Activated T-cell treated with anti-CD3 and anti-CD28 coated beads, Interleukin-2, amount 50 U/mL, for 1 hour (primary cell): Measurements from ENCODE around the gene BRAT1.
"Not testable (repeated sequence)": the region's sequence is repeated elsewhere in the genome, so short reads cannot be mapped to it uniquely, and the experiment has no call there.

Experiments used
- DNase-seq: peaks from one replicate; pipeline ENCODE4 v3.0.0-alpha.2; 2020

The BRAT1 gene

DNA sequence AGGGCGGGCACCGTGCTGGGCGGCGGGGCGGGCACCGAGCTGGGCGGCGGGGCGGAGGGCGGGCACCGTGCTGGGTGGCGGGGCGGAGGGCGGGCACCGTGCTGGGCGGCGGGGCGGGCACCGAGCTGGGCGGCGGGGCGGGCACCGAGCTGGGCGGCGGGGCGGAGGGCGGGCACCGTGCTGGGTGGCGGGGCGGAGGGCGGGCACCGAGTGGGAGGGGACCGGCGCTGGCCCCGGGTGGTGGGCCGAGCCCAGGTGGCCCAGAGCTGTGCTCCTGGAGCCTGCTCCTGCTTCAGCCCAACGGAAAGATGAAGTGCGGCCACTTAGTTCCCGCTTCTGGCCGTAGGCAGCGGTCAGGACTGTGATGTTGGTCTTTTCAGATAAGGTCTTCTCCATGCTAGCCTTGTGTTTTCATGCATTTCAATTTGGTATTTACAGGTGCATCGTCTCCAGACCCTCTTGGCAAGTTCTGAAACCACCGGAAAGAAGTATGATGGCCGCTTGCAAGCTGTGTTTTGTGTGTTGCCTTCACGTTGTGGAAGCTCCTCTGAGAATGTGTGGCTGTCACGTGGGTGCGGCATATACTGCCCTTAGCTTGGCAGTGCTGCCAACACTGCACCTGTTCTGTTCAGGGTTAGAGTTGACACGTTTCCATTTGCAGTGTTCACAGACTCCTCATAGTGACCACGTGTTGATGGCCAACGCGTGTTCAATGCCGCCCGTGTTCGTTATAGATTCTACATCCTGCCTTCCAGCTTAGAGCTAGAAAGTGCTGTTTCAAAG lies 28.7 kb upstream of the BRAT1 start:
- no peak for DNase-seq

DNA sequence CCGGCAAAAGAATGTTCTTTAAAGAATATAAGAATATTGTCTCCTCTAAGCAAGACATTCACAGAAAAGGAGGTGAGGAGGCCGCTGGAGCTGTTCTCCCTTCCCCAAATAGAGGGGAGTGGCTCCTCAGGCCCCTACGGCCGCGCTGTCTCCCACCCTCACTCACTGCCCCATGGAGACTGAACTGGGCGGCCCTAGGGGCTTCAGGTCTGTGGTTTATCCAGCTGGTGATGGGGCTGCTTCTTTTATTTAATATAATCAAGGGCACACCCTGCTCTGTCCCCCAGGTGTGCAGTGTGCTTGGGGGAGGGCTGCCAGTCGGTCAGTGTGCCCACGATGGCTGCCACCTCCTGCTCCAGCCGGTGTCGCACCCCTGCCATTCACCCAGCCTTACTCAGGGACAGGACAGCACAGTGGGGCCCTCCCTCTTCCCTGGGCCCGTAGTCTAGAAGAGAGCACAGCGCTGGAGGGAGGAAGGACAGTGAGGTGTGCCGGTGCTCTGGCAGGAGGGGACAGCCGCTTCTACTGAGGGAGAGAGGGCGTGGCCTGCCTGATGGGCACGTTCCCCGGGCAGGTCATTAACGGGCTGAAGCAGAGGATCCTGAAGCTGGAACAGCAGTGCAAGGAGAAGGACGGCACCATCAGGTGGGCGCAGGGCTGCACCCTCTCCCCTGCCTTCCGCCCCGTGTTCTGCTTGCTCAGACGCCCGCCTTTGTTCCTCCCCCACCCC lies 26.8 kb upstream of the BRAT1 start:
- DNase-seq = no peak

- no peak for DNase-seq
Measured at GRCh38 chr7:2580636-2581035, 25.3 kb upstream of the BRAT1 start.

GRCh38 chr7:2577914-2578680 lies 22.8 kb upstream of the BRAT1 start:
- no peak for DNase-seq

GRCh38 chr7:2576742-2577491 lies 21.6 kb upstream of the BRAT1 start:
- DNase-seq = no peak

DNA sequence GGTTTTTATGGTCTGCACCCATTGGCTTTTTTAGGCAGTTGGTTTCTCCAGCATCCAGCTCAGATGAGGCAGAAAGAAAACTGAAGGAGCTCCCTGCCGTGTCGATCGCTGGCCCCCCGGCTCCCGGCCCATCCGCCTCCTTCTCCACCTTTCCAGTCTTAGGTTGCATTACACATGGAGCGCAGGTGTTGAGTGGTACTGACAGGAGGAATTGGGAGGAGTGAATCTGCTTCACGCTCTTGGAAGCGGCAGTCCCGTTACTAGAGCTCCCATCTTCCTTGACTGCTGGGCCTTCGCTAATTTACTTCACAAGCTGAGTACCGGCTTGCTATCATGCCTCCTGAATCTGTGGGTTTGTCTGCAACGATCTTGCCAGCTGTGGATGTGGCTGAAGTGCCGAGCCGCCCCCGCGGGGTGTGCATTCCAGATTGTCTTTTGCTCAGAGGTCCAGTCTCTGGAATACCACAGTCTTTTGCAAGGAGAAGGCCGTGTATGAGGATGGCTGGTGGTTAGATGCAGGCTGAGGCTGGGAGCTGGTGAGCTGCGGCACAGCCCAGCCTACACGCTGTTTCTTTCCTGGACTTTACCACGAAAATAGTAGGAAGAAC lies 20.5 kb upstream of the BRAT1 start:
- no peak for DNase-seq

DNA sequence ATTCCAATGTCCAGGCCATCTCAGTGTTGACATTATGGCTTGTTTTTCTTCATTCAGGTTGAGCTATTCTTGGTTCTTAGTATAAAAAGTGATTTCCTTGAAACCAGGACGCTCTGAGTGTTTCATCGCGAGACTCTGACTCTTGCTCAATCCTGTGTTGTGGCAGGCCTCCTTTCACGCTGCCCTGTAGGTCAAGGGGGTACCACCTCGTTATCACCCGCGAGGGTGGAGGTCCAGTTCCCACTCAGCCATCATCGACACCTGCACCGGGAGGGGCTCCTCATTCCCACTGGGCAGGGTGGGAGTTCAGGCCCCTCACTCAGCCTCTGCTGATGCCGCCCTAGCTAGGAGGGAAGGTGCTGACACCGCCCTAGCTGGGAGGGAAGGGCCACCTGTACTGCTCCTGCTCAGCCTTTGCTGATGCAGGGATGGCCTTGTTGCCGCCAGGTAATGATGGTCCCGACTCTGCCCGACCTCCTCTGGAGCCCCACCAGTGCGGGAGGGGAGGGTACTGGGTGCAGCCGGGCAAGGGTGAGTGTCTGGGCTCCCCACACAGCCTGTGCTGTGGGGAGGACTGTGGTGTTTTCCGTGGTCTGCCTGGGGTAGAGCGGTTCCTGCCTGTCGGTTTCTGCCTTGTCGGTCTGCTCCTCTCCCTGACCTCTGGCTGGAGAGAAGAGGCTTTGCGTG lies 19.9 kb upstream of the BRAT1 start:
- no peak for DNase-seq

DNA sequence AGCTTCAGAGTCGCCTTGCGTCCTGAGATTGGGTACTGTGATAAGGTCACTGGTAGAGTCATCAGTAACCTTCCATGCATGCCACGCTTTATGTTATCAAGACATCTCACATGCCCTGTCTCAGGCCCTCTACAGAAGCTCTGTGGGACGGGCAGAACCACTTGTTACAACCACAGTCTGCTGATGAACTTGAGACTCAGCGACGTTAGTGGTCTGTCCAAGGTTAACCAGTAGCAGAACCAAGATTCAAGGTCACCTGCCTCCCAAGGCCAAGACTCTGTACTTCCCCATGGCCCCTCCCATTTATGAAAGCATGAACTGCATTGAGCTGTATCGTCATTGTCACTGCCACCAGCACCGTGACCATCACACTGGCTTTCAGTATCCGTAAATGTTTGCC lies 18.4 kb upstream of the BRAT1 start:
- DNase-seq = no peak

DNA sequence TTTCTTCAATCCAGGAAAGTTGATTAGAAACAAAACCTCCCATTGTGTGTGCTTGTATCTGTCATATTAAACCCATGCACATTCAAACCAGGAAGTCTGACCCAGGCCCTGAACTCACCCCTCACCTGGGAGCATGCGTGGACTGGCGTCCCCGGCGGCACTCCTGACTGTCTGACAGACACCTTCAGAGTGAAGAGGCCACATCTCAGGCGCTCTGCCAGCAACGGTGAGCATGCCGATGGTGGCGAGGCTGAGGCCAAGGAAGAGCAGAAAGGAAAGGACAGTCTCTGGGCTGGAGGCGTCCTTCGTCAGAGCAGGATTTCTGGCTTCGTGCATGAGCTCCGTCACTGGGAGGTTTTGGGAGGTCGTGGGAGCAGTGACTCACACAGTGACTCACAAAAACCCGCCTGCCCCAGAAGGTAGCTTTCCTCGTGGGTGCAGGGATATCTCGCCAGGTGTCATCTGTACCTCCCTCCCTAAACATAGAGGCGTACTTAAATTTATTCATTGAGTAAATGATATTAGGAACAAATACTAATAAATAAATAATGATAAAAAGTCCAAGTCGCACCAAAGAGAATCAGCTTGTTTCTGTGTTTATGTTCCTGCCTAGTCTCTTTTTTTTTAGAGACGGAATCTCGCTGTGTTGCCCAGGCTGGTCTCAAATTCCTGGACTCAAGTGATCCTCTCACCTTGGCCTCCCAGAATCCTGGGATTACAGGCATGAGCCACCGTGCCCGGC lies 16.9 kb upstream of the BRAT1 start:
- DNase-seq = no peak

GRCh38 chr7:2571409-2571808 lies 16.1 kb upstream of the BRAT1 start:
- no peak for DNase-seq

DNA sequence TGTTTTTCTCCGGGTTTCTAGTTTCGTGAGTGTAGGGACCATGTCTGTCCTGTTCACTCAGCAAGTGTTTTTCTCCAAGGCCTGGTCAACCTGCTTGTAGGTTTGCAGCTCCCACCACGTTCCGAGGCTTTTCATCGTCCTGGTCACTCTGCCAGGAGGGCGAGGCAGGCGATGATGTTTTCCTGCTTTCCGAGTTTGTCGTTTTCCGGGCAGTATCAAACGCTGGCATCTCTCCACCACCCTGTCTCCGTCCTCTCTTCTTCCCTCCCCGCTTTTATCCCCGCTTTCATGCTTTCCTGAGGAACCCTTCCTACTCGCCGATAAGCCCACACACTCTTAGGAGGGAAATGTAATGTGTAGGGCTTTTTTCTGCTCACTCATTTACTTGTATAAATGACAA lies 14.7 kb upstream of the BRAT1 start:
- DNase-seq = no peak

GRCh38 chr7:2569421-2569820 lies 14.1 kb upstream of the BRAT1 start:
- no peak for DNase-seq

DNA sequence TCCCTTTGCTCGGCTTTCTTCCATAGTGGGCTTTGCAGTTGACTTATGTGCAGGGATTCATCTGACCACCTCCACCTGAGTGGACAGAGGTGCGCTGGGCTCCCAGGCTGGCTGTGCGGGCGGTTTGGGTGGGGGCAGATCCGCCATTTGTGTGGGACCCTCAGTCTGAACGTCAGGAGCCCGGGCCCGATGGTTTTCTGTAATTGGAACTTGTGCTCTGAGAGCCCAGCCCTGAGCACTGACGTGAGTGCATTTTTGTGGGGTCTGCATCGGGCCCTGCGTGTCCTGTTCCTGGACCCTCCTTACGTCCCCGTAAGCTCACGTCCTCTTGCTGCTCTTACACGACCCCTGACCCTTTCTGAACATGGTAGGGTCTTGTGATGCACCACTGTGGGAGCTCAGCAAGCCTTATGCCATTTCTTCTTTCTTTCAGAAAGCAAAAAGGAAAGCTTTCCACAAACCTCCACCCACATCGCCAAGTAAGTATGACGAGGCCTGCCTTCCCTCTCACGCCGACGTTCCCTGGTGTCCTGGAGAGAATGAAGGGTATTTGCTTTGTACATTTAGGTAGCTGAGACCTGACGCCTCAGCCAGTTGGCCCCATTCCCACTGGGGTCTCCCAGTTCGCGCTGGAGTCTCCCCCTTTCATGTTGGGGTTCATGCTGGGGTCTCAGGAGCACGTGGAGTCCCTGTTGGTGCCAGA lies 13.3 kb upstream of the BRAT1 start:
- DNase-seq = no peak

GRCh38 chr7:2567679-2568278 lies 12.5 kb upstream of the BRAT1 start:
- no peak for DNase-seq

GRCh38 chr7:2566890-2567678 lies 11.8 kb upstream of the BRAT1 start:
- no peak for DNase-seq

- no peak for DNase-seq
Measured at GRCh38 chr7:2566348-2566889, 11.1 kb upstream of the BRAT1 start.

DNA sequence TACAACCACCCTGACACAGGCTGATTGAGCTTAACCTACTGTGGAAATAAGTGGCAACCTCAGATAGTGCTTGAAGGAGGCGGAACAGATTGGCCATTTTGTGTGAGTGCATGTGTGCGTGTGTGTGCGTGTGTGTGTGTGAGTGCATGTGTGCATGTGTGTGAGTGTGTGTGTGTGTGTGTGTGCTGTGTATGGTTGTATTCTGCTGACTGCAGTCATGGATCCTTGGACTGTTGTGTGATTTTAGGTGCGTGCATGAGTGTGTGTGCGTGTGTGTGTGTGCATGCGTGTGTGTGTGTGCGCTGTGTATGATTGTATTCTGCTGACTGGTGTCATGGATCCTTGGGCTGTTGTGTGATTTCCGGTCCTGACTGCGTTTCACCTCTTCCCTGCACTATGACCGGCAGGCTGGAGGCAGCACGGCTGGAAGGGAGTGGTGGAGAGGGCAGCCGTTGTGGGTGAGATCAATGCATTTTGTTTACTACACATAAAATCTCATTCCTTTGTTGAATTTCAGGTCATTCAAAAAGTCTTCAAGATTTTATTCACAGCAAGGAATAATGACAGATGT lies 9.7 kb upstream of the BRAT1 start:
- no peak for DNase-seq

- DNase-seq = not testable (repeated sequence)
Measured at GRCh38 chr7:2563955-2564354, 8.6 kb upstream of the BRAT1 start.
